Pancreas (tissue), 10 donors: Measurements from ENCODE around the gene FAM168A. TPM values are rescaled to one million over a fixed set of nuclear protein-coding genes. Genes with fewer than 3 reads are reported as not detected.

Source experiments
- ATAC-seq, 4 donors: fragments of 200-7000 bp; cut with Tn5 transposase; one replicate each; pipeline versions ENCODE4 v1.8.0 to v1.9.1; 2020; ENCODE audit warnings: mild to moderate bottlenecking in 4 of 4, moderate library complexity in 4 of 4
- DNase-seq, 6 donors: peaks; one replicate each; pipeline ENCODE4 v3.0.0-alpha.2; 2020
- FAIRE-seq: peaks from 2 replicates; lab custom pipeline; 2012; peaks lifted over from hg19 to GRCh38; lab: Jason Lieb, UNC
- H3K27ac ChIP-seq, 4 donors: fragments of 200-600 bp; sonication (generic); 1 replicate in 3 of 4; 2 replicates in 1 of 4; pipeline versions ENCODE4 v1.5.0 to v1.8.0; 2020
- H3K27me3 ChIP-seq, 4 donors: fragments of 200-600 bp; one replicate each; pipeline ENCODE4 v1.8.0; 2021
- H3K36me3 ChIP-seq, 3 donors: fragments of 200-600 bp; sonication (generic) in 1 of 3; one replicate each; pipeline versions ENCODE4 v1.5.0 to v1.8.0; 2020 to 2021
- H3K4me1 ChIP-seq, 3 donors: fragments of 200-600 bp; one replicate each; pipeline ENCODE4 v1.8.0; 2021
- H3K4me3 ChIP-seq, 4 donors: fragments of 200-600 bp; sonication (generic) in 2 of 4; one replicate each; pipeline versions ENCODE4 v1.5.0 to v1.8.0; 2020 to 2021
- H3K9me3 ChIP-seq, 4 donors: fragments of 200-600 bp; one replicate each; pipeline ENCODE4 v1.8.0; 2021
- WGBS, 2 donors: extraction: QIAGEN DNeasy Blood & Tissue Kit; methylation state at CpG; one replicate each; pipeline ENCODE4 v1.1.7; 2013; 5-methylcytosine and 5-hydroxymethylcytosine counted together
- intact Hi-C, 3 donors: fragments of 100-400 bp; cut with DNase I; formaldehyde crosslinking; loops; one replicate each; pipeline versions ENCODE4 v1.11.1 to v1.14.2; 2022
- polyA plus RNA-seq, 2 donors: library from polyadenylated mRNA; stranded (reverse); fragments of 200-250 nt; gene quantifications; one replicate each; pipeline ENCODE4 v1.2.3, GENCODE V29; 2013
- total RNA-seq, 6 donors: library from RNA; stranded (reverse); fragmentation: NEBNext Ultra II Directional in 4 of 6; extraction: Animal tissue kit (Norgen Biotek cat#: 25700) in 4 of 6; gene quantifications; one replicate each; pipeline versions ENCODE4 v1.2.1 to v1.2.4, GENCODE V29; 2021 to 2023
- TF ChIP-seq, protein P1 (sequence below), 4 donors: fragments of 200-600 bp; sonication (generic) in 3 of 4; IDR thresholded peaks; one replicate each; pipeline versions ENCODE4 v1.5.0 to v1.8.0; 2021; ENCODE audit warnings: antibody characterized with exemption in 4 of 4
- donor health status: healthy with polysubstance abuse.
- donor health status: DM: no; HTN: no; CAD: no; lungs with moderate emphysema.
- donor health status: DM: no; HTN: no; CAD: no.
- donor health status: control.
- donor health status: control.
- donor health status: Bipolar disorder and iron deficiency.
- donor health status: DM: yes; HTN: yes; CAD: no.
- donor health status: DM: no; HTN: no; CAD: no.
- donor health status: DM: no; HTN: no; CAD: no.
- donor health status: DM: yes; HTN: yes; CAD: no.

The FAM168A gene
- total and polyA plus RNA-seq, 8 donors, result 4.9 to 22.5 (median 13.4) TPM

DNA sequence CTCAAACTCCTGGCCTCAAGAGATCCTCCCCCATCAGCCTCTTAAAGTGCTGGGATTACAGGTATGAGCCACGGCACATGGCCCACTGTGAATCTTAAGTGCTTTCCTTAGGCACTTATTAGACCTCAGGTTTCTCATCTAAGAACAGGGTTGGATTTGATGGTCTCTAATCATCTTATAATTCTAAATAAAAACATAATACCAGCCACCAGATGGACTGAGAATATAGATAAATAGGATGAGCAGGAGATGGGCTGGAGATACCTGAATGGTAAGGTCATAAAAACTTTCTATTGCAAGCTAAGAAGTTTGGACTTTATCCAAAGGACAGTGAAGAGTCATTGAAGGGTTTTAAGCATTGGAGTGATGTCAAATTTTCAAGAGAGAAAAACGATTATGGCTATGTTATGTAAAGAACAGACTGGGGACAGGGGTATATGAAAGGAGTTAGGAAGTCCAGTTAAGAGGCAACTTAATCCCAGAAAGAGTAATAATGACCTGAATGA lies 136.5 kb downstream of the FAM168A start:
- Histone ChIP-seq H3K4me1 (no peaks in the 10 kb centered on the region), H3K27ac (no peak overlapping the region), H3K36me3 (no peaks in the 10 kb centered on the region), H3K4me3 (no peak overlapping the region), H3K9me3 (no peaks in the 10 kb centered on the region), H3K27me3 (no peaks in the 10 kb centered on the region)
- FAIRE-seq, result no peak
- intact Hi-C loops, result no loop called here
- WGBS, 2 donors, result 58 to 61% methylated on average over 2 of the region's 2 CpGs
- TF ChIP-seq, protein P1, sequence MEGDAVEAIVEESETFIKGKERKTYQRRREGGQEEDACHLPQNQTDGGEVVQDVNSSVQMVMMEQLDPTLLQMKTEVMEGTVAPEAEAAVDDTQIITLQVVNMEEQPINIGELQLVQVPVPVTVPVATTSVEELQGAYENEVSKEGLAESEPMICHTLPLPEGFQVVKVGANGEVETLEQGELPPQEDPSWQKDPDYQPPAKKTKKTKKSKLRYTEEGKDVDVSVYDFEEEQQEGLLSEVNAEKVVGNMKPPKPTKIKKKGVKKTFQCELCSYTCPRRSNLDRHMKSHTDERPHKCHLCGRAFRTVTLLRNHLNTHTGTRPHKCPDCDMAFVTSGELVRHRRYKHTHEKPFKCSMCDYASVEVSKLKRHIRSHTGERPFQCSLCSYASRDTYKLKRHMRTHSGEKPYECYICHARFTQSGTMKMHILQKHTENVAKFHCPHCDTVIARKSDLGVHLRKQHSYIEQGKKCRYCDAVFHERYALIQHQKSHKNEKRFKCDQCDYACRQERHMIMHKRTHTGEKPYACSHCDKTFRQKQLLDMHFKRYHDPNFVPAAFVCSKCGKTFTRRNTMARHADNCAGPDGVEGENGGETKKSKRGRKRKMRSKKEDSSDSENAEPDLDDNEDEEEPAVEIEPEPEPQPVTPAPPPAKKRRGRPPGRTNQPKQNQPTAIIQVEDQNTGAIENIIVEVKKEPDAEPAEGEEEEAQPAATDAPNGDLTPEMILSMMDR (IDR thresholded peaks at IDR 0.05), result no peak
- no peak for ATAC-seq
- no peak for DNase-seq

DNA sequence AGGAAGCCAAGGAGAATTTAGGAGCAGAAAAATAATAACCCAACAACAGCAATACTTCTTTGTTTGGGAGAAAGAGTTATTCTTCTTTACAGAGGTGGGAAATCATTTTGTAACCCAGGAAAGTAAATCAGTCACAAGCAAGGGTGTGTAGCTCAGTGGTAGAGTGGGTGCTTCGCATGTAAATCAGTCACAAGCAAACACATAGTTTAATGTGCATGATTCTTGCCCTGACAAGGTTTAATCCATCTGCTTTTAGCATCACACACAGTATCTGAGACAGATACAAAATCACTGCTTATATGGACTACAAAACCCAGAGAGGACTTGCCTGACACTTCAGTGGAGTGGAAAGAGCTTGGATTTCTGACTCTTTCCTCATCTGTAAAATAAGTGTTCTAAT lies 139.7 kb downstream of the FAM168A start:
- intact Hi-C loops, result no loop called here
- WGBS, 2 donors, result 89 to 97% methylated on average over 1 of the region's 1 CpG
- ATAC-seq, result no peak
- DNase-seq, result no peak
- no peak for FAIRE-seq
- Histone ChIP-seq H3K9me3 (no peaks in the 10 kb centered on the region), H3K27me3 (no peaks in the 10 kb centered on the region), H3K36me3 (no peaks in the 10 kb centered on the region), H3K27ac (no peak overlapping the region), H3K4me1 (no peaks in the 10 kb centered on the region), H3K4me3 (no peak overlapping the region)
- TF ChIP-seq, protein P1 (IDR thresholded peaks at IDR 0.05), result no peak

DNA sequence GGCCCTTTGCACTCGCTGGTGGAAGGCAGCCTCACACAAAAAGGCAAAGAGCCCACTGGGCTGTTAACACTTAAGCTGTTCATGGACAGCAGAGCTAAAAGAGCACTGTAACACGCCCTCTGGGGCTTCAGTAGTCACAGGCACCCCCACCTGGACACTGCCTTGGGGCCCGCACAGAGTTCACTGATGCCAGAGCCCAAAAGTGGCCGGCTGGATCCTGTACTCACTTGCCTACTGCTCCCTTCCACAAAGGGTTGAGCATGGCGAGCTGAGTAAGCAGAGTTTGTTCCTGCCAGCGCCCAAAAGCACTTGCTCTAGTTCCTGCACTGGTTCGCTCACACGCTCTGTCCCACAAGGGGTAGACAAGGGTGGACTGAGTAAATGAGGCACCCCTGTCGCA lies 142.9 kb downstream of the FAM168A start:
- Histone ChIP-seq H3K4me1 (no peaks in the 10 kb centered on the region), H3K27me3 (no peaks in the 10 kb centered on the region), H3K36me3 (no peaks in the 10 kb centered on the region), H3K4me3 (no peak overlapping the region), H3K27ac (no peak overlapping the region), H3K9me3 (no peaks in the 10 kb centered on the region)
- no peak for DNase-seq
- intact Hi-C loops, result no loop called here
- no peak for FAIRE-seq
- TF ChIP-seq, protein P1 (IDR thresholded peaks at IDR 0.05), result no peak
- peak in 2 of 4 donors; percentile 43 to 50 for ATAC-seq
- 94 to 95% methylated on average over 9 of the region's 9 CpGs for WGBS, 2 donors

DNA sequence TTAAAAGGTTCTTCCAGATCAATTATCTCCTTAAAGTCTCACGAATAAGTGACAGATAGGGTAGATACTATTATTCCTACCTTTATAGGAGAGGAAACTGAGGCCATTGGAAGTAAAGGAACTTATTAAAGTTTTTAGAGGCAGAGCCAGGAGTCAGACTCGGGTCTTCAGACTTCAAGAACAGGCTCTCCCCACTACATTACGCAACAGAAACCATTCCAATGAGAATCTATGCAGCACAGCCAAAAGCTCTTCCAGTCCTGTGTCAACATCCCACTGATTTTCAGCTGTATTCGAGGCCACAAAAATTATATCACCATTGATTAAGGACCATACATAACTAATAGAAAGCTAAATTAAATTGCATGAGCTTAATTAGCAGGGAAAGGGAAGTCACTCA lies 144.3 kb downstream of the FAM168A start:
- H3K27me3 ChIP-seq, result no peaks in the 10 kb centered on the region
- no peak overlapping the region for H3K4me3 ChIP-seq
- no peaks in the 10 kb centered on the region for H3K4me1 ChIP-seq
- H3K9me3 ChIP-seq, result no peaks in the 10 kb centered on the region
- intact Hi-C loops, result no loop called here
- no peak for DNase-seq
- ATAC-seq, result peak in 1 of 4 donors; percentile 25
- no peaks in the 10 kb centered on the region for H3K36me3 ChIP-seq
- 68 to 75% methylated on average over 4 of the region's 4 CpGs for WGBS, 2 donors
- TF ChIP-seq, protein P1 (IDR thresholded peaks at IDR 0.05), result no peak
- no peak overlapping the region for H3K27ac ChIP-seq
- no peak for FAIRE-seq

DNA sequence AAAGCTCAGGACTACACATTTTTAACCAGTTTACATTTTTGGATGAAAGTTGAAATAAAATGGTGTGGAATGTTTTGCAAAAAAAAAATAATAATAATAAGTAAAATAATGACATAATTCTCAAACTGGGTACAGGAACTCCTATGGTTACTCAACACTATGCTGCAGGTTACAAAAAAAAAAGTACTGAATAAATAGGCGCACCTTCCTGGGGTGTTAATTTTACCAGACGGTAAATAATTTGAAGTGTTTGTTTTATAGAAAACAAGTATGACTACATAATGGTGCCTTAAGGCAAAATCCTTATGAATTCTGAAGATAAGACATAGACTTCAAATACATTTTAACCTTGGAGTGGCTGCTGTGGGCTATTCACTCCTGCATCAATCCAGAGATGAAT lies 145.2 kb downstream of the FAM168A start:
- no peaks in the 10 kb centered on the region for H3K27me3 ChIP-seq
- no peak overlapping the region for H3K27ac ChIP-seq
- FAIRE-seq (no peak), DNase-seq (no peak), ATAC-seq (no peak)
- no peaks in the 10 kb centered on the region for H3K4me1 ChIP-seq
- intact Hi-C loops, result no loop called here
- TF ChIP-seq, protein P1 (IDR thresholded peaks at IDR 0.05), result no peak
- no peaks in the 10 kb centered on the region for H3K36me3 ChIP-seq
- H3K4me3 ChIP-seq, result no peak overlapping the region
- 94 to 97% methylated on average over 2 of the region's 2 CpGs for WGBS, 2 donors
- no peaks in the 10 kb centered on the region for H3K9me3 ChIP-seq
